ENCODE data around the gene POLL. TPM values are rescaled to one million over a fixed set of nuclear protein-coding genes. Genes with fewer than 3 reads are reported as not detected.

POLL gene
- total RNA-seq, 4 donors from 2014 or later, result 21.6 to 28.8 (median 24.4) TPM

- no CpG with 5 or more reads among the region's 7 CpGs for WGBS, 2 donors (ENCODE audit: low coverage in 1 of 2)
Measured at GRCh38 chr10:101577121-101577871, 10.8 kb downstream of the POLL start.

GRCh38 chr10:101576211-101576863 lies 11.7 kb downstream of the POLL start:
- Histone ChIP-seq H3K36me3 (peaks cover 0 to 48% of the 10 kb centered on the region in 2 donors), H3K4me3 (no peak overlapping the region), H3K27me3 (no peaks in the 10 kb centered on the region), H3K27ac (no peak overlapping the region), H3K9me3 (peaks cover 0 to 14% (median 0%) of the 10 kb centered on the region in 3 donors), H3K4me1 (no peaks in the 10 kb centered on the region)
- TF ChIP-seq POLR2A (IDR thresholded peaks at IDR 0.05), result no peak
- no peak for TF ChIP-seq CTCF (IDR thresholded peaks at IDR 0.05)
- TF ChIP-seq POLR2AphosphoS5 (IDR thresholded peaks at IDR 0.05), result no peak
- no peak for TF ChIP-seq EP300 (IDR thresholded peaks at IDR 0.05)
- no peak for ATAC-seq
- 88 to 96% methylated on average over 2 of the region's 7 CpGs for WGBS, 2 donors (ENCODE audit: low coverage in 1 of 2)

More at GRCh38 chr10:101577121-101577871, 10.8 kb downstream of the POLL start:
- Histone ChIP-seq H3K27me3 (no peaks in the 10 kb centered on the region), H3K36me3 (peaks cover 0 to 57% of the 10 kb centered on the region in 2 donors), H3K9me3 (peaks cover 0 to 13% (median 0%) of the 10 kb centered on the region in 3 donors), H3K4me3 (no peak overlapping the region), H3K27ac (no peak overlapping the region), H3K4me1 (no peaks in the 10 kb centered on the region)
- TF ChIP-seq EP300 (IDR thresholded peaks at IDR 0.05) (no peak), POLR2A (IDR thresholded peaks at IDR 0.05) (no peak)
- ATAC-seq, result no peak

GRCh38 chr10:101575580-101576210 lies 12.4 kb downstream of the POLL start:
- Histone ChIP-seq H3K9me3 (peaks cover 0 to 14% (median 0%) of the 10 kb centered on the region in 3 donors), H3K36me3 (peaks cover 0 to 41% of the 10 kb centered on the region in 2 donors), H3K4me3 (no peak overlapping the region), H3K27ac (no peak overlapping the region), H3K4me1 (peaks cover 0 to 5% (median 2%) of the 10 kb centered on the region in 3 donors), H3K27me3 (no peaks in the 10 kb centered on the region)
- ATAC-seq, result no peak
- no peak for TF ChIP-seq POLR2A (IDR thresholded peaks at IDR 0.05)
- no peak for TF ChIP-seq POLR2AphosphoS5 (IDR thresholded peaks at IDR 0.05)
- TF ChIP-seq EP300 (IDR thresholded peaks at IDR 0.05), result no peak
- TF ChIP-seq CTCF (IDR thresholded peaks at IDR 0.05), result no peak
- no CpG with 5 or more reads among the region's 7 CpGs for WGBS, 2 donors (ENCODE audit: low coverage in 1 of 2)

- H3K4me1 ChIP-seq, result peaks cover 0 to 11% (median 8%) of the 10 kb centered on the region in 3 donors
- no peak overlapping the region for H3K27ac ChIP-seq
- 80% methylated on average over 1 of the region's 3 CpGs for WGBS, 2 donors (ENCODE audit: low coverage in 1 of 2)
- H3K4me3 ChIP-seq, result no peak overlapping the region
- peaks cover 0 to 14% (median 0%) of the 10 kb centered on the region in 3 donors for H3K9me3 ChIP-seq
- no peak for ATAC-seq
- peaks cover under 1% of the 10 kb centered on the region for H3K27me3 ChIP-seq
- H3K36me3 ChIP-seq, result peaks cover 0 to 35% of the 10 kb centered on the region in 2 donors
- no peak for TF ChIP-seq EP300 (IDR thresholded peaks at IDR 0.05)
- TF ChIP-seq POLR2AphosphoS5 (IDR thresholded peaks at IDR 0.05), result no peak
- TF ChIP-seq POLR2A (IDR thresholded peaks at IDR 0.05), result no peak
- TF ChIP-seq CTCF (IDR thresholded peaks at IDR 0.05), result no peak
Measured at GRCh38 chr10:101575091-101575490, 13.0 kb downstream of the POLL start.
